Upper lobe of left lung (tissue), 6 donors: ENCODE results near the gene FXYD7. TPM values are rescaled to one million over a fixed set of nuclear protein-coding genes. Genes with fewer than 3 reads are reported as not detected.
"Not testable (repeated sequence)": the region's sequence is repeated elsewhere in the genome, so short reads cannot be mapped to it uniquely, and the experiment has no call there.

ENCODE experiments used
- ATAC-seq, 2 donors: fragments of 200-7000 bp; cut with Tn5 transposase; one replicate each; pipeline ENCODE4 v1.9.1; 2022; ENCODE audit warnings: mild to moderate bottlenecking in 2 of 2, moderate library complexity in 2 of 2; ENCODE audit not compliant: low FRiP score in 2 of 2
- DNase-seq, 2 donors: peaks; one replicate each; pipeline ENCODE4 v3.0.0-alpha.2; 2019 to 2020
- H3K27ac ChIP-seq, 4 donors: fragments of 200-600 bp; sonication (generic); one replicate each; pipeline ENCODE4 v1.5.1; 2016 to 2019
- H3K27me3 ChIP-seq, 4 donors: fragments of 200-600 bp; sonication (generic); one replicate each; pipeline ENCODE4 v1.5.1; 2017 to 2019
- H3K36me3 ChIP-seq, 4 donors: fragments of 200-600 bp; sonication (generic); one replicate each; pipeline ENCODE4 v1.5.1; 2016 to 2019
- H3K4me1 ChIP-seq, 4 donors: fragments of 200-600 bp; sonication (generic); one replicate each; pipeline ENCODE4 v1.5.1; 2018 to 2019
- H3K4me3 ChIP-seq, 4 donors: fragments of 200-600 bp; sonication (generic); one replicate each; pipeline ENCODE4 v1.5.1; 2017 to 2019; ENCODE audit warnings: mild to moderate bottlenecking in 2 of 4, moderate library complexity in 1 of 4
- H3K9me3 ChIP-seq, 4 donors: fragments of 200-600 bp; sonication (generic); one replicate each; pipeline ENCODE4 v1.5.1; 2018 to 2019
- EP300 ChIP-seq, 4 donors: sonication (generic); formaldehyde crosslinking; IDR thresholded peaks; one replicate each; pipeline ENCODE4 v1.5.1; 2017; ENCODE audit warnings: antibody characterized with exemption in 4 of 4, control low read depth in 2 of 4
- POLR2A ChIP-seq, 4 donors: fragments of 450-650 bp; IDR thresholded peaks; one replicate each; pipeline ENCODE4 v1.5.1; 2016 to 2017; ENCODE audit warnings: antibody characterized with exemption in 4 of 4, mild to moderate bottlenecking in 2 of 4
- POLR2AphosphoS5 ChIP-seq, 2 donors: sonication (generic); formaldehyde crosslinking; IDR thresholded peaks; one replicate each; pipeline ENCODE4 v1.5.1; 2017; ENCODE audit warnings: antibody characterized with exemption in 2 of 2
- WGBS, 2 donors: methylation state at CpG; one replicate each; pipeline ENCODE4 v1.1.5; 2017 to 2018; 5-methylcytosine and 5-hydroxymethylcytosine counted together
- total RNA-seq, 6 donors: library from RNA; depleted of rRNA in 4 of 6; stranded (reverse); fragments of >200 nt in 4 of 6; gene quantifications; one replicate each; pipeline versions ENCODE4 v1.1.0 to v1.2.1, GENCODE V29; 2016 to 2021
- TF ChIP-seq, protein P1 (sequence below), 6 experiments: fragments of 450-650 bp in 4 of 6; fragments of 200-600 bp in 2 of 6; sonication (generic) in 2 of 6; IDR thresholded peaks; one replicate each; pipeline ENCODE4 v1.5.1; 2016 to 2019; ENCODE audit warnings: antibody characterized with exemption in 6 of 6
- donor health status: DM: no; HTN: no; CAD: no; lungs with moderate emphysema.
- donor health status: DM: no; HTN: yes; CAD: no; lungs with severe emphysema.

FXYD7 gene
- total RNA-seq, 6 donors from 2014 or later: 0.34 TPM; not detected in 5

DNA sequence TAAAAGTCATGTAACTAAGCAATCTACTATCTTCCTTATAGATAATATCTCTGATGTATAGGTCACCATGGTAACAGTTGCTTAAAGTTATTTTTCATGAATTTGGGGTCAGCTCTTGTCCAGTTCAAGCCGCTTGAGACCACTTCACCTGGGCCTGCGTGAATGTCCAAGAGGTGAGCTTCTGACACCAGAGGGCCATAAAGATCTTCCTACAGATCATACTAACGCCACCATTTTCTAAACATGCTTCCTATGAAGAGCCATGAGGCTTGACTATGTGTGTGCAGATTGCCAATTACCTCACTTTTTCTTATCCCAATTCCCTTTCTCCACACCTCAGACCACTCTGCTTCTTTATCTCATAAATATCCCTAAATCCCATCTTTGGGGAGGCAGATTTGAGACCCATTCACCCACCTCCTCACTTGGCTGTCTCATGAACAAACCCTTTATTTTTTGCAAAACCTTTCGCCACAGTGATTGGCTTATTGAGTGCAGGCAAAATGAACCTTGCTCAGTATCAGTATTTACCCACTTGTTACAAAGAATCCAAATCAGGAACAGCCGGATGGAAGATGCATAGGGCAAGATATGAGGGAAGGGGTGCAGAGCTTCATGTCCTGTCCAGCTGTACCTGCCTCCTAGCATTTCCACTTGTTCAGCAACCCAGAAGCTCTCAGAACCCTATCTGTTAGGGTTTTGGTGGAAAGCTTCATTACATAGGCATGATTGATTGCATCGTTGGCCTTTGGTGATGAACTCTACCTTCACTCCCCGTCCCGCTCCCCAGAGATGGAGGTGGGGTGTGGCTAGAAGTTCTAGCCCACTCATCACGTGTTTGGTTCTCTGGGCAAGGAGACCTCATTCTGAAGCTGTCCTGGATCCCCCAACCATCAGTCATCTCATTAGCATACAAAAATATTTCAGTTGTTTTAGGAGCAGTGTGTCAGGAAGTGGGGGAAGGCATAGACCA is 51.2 kb downstream of the FXYD7 start:
- Histone ChIP-seq H3K27me3 (no peaks in the 10 kb centered on the region), H3K4me3 (no peak overlapping the region), H3K4me1 (no peaks in the 10 kb centered on the region), H3K27ac (no peak overlapping the region), H3K36me3 (no peaks in the 10 kb centered on the region), H3K9me3 (no peaks in the 10 kb centered on the region)
- ATAC-seq: no peak
- TF ChIP-seq POLR2A (IDR thresholded peaks at IDR 0.05) (no peak), EP300 (IDR thresholded peaks at IDR 0.05) (no peak), POLR2AphosphoS5 (IDR thresholded peaks at IDR 0.05) (no peak)
- TF ChIP-seq, protein P1, sequence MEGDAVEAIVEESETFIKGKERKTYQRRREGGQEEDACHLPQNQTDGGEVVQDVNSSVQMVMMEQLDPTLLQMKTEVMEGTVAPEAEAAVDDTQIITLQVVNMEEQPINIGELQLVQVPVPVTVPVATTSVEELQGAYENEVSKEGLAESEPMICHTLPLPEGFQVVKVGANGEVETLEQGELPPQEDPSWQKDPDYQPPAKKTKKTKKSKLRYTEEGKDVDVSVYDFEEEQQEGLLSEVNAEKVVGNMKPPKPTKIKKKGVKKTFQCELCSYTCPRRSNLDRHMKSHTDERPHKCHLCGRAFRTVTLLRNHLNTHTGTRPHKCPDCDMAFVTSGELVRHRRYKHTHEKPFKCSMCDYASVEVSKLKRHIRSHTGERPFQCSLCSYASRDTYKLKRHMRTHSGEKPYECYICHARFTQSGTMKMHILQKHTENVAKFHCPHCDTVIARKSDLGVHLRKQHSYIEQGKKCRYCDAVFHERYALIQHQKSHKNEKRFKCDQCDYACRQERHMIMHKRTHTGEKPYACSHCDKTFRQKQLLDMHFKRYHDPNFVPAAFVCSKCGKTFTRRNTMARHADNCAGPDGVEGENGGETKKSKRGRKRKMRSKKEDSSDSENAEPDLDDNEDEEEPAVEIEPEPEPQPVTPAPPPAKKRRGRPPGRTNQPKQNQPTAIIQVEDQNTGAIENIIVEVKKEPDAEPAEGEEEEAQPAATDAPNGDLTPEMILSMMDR (IDR thresholded peaks at IDR 0.05): no peak
- DNase-seq: no peak
- WGBS, 2 donors: 78 to 81% methylated on average over 8 to 9 of the region's 9 CpGs

DNA sequence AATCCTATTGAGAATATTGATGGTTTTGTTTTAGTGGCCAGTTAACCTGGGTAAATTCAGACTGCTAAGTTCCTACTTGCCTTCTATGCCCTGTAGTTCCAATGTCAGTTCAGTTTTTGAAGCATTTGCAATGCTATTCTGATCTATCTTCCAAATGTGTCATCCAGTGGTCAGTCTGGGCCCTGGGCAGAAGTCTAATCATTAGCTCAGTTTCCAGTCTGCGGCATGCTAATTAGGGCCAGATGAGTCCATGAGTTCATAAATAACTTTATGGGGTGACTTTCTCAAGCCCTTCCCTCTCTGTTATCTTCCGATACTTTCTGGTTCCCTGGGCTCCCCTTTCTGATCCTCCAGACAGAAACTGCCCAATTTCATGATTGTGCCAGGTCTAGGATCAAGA is 52.8 kb downstream of the FXYD7 start:
- DNase-seq: no peak
- 62 to 72% methylated on average over 2 of the region's 2 CpGs for WGBS, 2 donors
- Histone ChIP-seq H3K9me3 (no peaks in the 10 kb centered on the region), H3K4me3 (no peak overlapping the region), H3K4me1 (peaks cover 0 to 8% (median 4%) of the 10 kb centered on the region in 4 donors), H3K27me3 (no peaks in the 10 kb centered on the region), H3K27ac (no peak overlapping the region), H3K36me3 (no peaks in the 10 kb centered on the region)
- TF ChIP-seq POLR2A (IDR thresholded peaks at IDR 0.05): no peak
- TF ChIP-seq EP300 (IDR thresholded peaks at IDR 0.05): no peak
- TF ChIP-seq POLR2AphosphoS5 (IDR thresholded peaks at IDR 0.05): no peak
- TF ChIP-seq, protein P1 (IDR thresholded peaks at IDR 0.05): no peak
- peak in 1 of 2 donors; percentile 41 for ATAC-seq

DNA sequence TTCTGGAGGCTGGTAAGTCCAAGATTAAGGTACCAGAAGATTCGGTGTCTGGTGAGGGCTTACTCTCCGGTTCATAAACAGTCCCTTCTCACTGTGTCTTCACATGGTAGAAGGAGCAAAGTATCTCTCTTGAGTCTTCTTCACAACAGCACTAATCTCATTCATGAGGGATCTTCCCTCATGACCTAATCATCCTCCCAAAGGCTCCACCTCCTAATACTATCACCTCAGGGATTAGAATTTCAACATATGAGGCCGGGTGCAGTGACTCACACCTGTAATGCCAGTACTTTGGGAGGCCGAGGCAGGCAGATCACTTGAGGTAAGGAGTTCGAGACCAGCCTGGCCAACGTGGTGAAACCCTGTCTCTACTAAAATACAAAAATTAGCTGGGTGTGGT is 53.8 kb downstream of the FXYD7 start:
- H3K27ac ChIP-seq, H3K36me3 ChIP-seq, H3K9me3 ChIP-seq, H3K4me3 ChIP-seq, H3K27me3 ChIP-seq, DNase-seq, H3K4me1 ChIP-seq: not testable (repeated sequence)
- 81 to 94% methylated on average over 6 of the region's 6 CpGs for WGBS, 2 donors
- ATAC-seq: peak in 1 of 2 donors; percentile 29

DNA sequence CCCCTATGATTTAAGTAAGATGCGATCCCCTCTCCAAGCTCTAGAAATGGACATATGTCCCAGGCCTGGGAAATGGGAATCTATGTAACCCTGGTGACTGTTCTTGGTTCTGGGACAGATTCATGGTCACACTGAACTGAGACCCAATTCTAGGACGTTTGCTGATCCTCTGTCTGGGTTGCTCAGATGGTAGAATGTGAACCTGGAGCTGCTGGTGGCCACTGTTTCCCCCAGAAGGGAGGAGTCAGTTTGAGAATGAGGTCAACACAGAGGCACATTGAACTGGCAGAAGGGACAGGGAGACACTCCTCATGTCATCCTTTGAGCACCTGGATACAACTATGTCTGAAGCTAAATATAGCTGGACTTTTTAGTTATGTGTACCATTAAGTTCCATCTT is 56.4 kb downstream of the FXYD7 start:
- H3K4me1 ChIP-seq: peaks cover under 1 to 13% (median 4%) of the 10 kb centered on the region in 4 donors
- H3K27ac ChIP-seq: no peak overlapping the region
- no peak overlapping the region for H3K4me3 ChIP-seq
- no peaks in the 10 kb centered on the region for H3K9me3 ChIP-seq
- H3K27me3 ChIP-seq: no peaks in the 10 kb centered on the region
- 57 to 62% methylated on average over 2 of the region's 2 CpGs for WGBS, 2 donors
- H3K36me3 ChIP-seq: no peaks in the 10 kb centered on the region
- ATAC-seq (no peak), DNase-seq (no peak)
- TF ChIP-seq POLR2AphosphoS5 (IDR thresholded peaks at IDR 0.05) (no peak), POLR2A (IDR thresholded peaks at IDR 0.05) (no peak), EP300 (IDR thresholded peaks at IDR 0.05) (no peak)
- TF ChIP-seq, protein P1 (IDR thresholded peaks at IDR 0.05): no peak

DNA sequence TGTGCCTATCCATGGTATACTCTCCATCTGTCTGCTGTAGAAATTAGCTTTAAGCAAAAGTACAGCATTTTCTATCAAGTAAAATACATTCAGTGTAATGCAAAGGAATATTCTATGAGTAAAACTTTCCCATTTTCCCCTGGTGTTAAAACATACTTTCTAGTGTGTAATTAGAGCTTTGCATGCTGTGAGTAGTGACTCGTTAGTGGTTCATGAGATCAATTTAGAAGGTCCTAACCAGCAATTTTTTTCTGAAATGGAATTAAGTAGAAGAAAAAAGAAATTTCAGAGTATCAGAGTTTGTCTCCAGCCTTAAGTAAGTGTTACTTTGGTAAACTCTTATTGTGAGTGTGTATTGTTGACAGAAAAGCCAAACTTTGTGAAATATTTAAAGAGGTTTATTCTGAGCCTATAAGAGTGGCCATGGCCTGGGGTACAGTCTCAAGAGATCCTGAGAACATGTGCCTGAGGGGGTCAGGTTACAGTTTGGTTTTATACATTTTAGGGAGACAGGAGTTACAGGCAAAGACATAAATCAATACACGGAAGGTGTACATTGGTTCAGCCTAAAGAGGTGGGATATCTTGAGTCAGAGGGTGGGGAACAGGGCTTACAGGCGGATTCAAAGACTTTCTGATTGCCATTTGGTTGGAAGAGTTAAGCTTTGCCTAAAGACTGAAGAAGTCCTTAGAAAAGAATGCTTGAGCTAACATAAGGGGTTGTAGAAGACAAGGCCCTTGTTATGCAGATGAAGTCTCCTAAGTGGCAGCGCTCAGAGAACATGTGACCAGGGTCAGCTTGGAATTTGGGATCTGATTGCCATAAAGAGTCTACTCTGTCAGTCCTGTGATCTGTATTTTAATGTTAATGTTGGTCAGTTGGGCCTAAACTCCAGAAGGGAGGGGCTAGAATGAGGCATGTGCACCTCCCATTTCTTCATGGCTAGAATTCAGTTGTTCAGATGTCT is 60.0 kb downstream of the FXYD7 start:
- TF ChIP-seq POLR2AphosphoS5 (IDR thresholded peaks at IDR 0.05) (no peak), EP300 (IDR thresholded peaks at IDR 0.05) (no peak), POLR2A (IDR thresholded peaks at IDR 0.05) (no peak)
- TF ChIP-seq, protein P1 (IDR thresholded peaks at IDR 0.05): no peak
- DNase-seq: no peak
- WGBS, 2 donors: 72 to 76% methylated on average over 4 of the region's 4 CpGs
- H3K4me1 ChIP-seq: peaks cover 4 to 14% (median 9%) of the 10 kb centered on the region in 4 donors
- ATAC-seq: peak in 1 of 2 donors; percentile 34
- no peaks in the 10 kb centered on the region for H3K36me3 ChIP-seq
- H3K9me3 ChIP-seq: no peaks in the 10 kb centered on the region
- no peaks in the 10 kb centered on the region for H3K27me3 ChIP-seq
- no peak overlapping the region for H3K4me3 ChIP-seq
- H3K27ac ChIP-seq: peak overlapping the region in 1 of 4 donors; percentile 43
